ENCODE results near the gene EPHB1. TPM values are rescaled to one million over a fixed set of nuclear protein-coding genes. Genes with fewer than 3 reads are reported as not detected.
"Not testable (repeated sequence)": the region's sequence is repeated elsewhere in the genome, so short reads cannot be mapped to it uniquely, and the experiment has no call there.

The EPHB1 gene
- polyA plus RNA-seq, 1 experiment, result 0.11 TPM

- no peaks in the 10 kb centered on the region for H3K9me3 ChIP-seq (ENCODE audit: control insufficient read depth, insufficient read depth, low read length)
- H3K27me3 ChIP-seq (ENCODE audit: control insufficient read depth, insufficient read depth, low read length), result no peaks in the 10 kb centered on the region
- ChIA-PET CTCF (no interaction called here), POLR2A (no interaction called here)
- H3K27ac ChIP-seq (ENCODE audit: low read depth, low read length), result no peak overlapping the region
- DNase-seq (ENCODE audit: low read depth, low spot score), result no peak
- TF ChIP-seq CTCF (IDR thresholded peaks at IDR 0.05; ENCODE audit: low read depth, low read length), result no peak
- H3K4me3 ChIP-seq (ENCODE audit: low read depth, low read length), result no peak overlapping the region
Observed at GRCh38 chr3:135229018-135229495, 434.0 kb downstream of the EPHB1 start.

GRCh38 chr3:135231737-135232136, 436.7 kb downstream of the EPHB1 start:
- no peaks in the 10 kb centered on the region for H3K9me3 ChIP-seq (ENCODE audit: control insufficient read depth, insufficient read depth, low read length)
- no peak overlapping the region for H3K27ac ChIP-seq (ENCODE audit: low read depth, low read length)
- DNase-seq (ENCODE audit: low read depth, low spot score), result no peak
- no peak for TF ChIP-seq CTCF (IDR thresholded peaks at IDR 0.05; ENCODE audit: low read depth, low read length)
- ChIA-PET CTCF (no interaction called here), POLR2A (no interaction called here)
- H3K4me3 ChIP-seq (ENCODE audit: low read depth, low read length), result no peak overlapping the region
- H3K27me3 ChIP-seq (ENCODE audit: control insufficient read depth, insufficient read depth, low read length), result no peaks in the 10 kb centered on the region

- Histone ChIP-seq H3K27me3 (ENCODE audit: control insufficient read depth, insufficient read depth, low read length) (no peaks in the 10 kb centered on the region), H3K9me3 (ENCODE audit: control insufficient read depth, insufficient read depth, low read length) (no peaks in the 10 kb centered on the region), H3K4me3 (ENCODE audit: low read depth, low read length) (no peak overlapping the region), H3K27ac (ENCODE audit: low read depth, low read length) (no peak overlapping the region)
- no peak for TF ChIP-seq CTCF (IDR thresholded peaks at IDR 0.05; ENCODE audit: low read depth, low read length)
- ChIA-PET POLR2A (no interaction called here), CTCF (no interaction called here)
- no peak for DNase-seq (ENCODE audit: low read depth, low spot score)
Observed at GRCh38 chr3:135232226-135232625, 437.2 kb downstream of the EPHB1 start.

GRCh38 chr3:135233476-135233875, 438.4 kb downstream of the EPHB1 start:
- CTCF ChIA-PET; H3K4me3 ChIP-seq (ENCODE audit: low read depth, low read length); H3K9me3 ChIP-seq (ENCODE audit: control insufficient read depth, insufficient read depth, low read length); H3K27me3 ChIP-seq (ENCODE audit: control insufficient read depth, insufficient read depth, low read length); DNase-seq (ENCODE audit: low read depth, low spot score); H3K27ac ChIP-seq (ENCODE audit: low read depth, low read length); POLR2A ChIA-PET: not testable (repeated sequence)

GRCh38 chr3:135235541-135235940, 440.5 kb downstream of the EPHB1 start:
- H3K27me3 ChIP-seq (ENCODE audit: control insufficient read depth, insufficient read depth, low read length), result no peaks in the 10 kb centered on the region
- CTCF ChIA-PET, result no interaction called here
- no peaks in the 10 kb centered on the region; the same call in 1 of the 2 replicates for H3K9me3 ChIP-seq (ENCODE audit: control insufficient read depth, insufficient read depth, low read length)
- no peak for DNase-seq (ENCODE audit: low read depth, low spot score)
- H3K27ac ChIP-seq (ENCODE audit: low read depth, low read length), result no peak overlapping the region
- POLR2A ChIA-PET, result no interaction called here
- H3K4me3 ChIP-seq (ENCODE audit: low read depth, low read length), result no peak overlapping the region
- no peak for TF ChIP-seq CTCF (IDR thresholded peaks at IDR 0.05; ENCODE audit: low read depth, low read length)
